Measurements from ENCODE around the gene PTPRN2. TPM values are rescaled to one million over a fixed set of nuclear protein-coding genes. Genes with fewer than 3 reads are reported as not detected.

Gene PTPRN2
- total RNA-seq, 1 experiment from 2014 or later, result 2.1 TPM

DNA sequence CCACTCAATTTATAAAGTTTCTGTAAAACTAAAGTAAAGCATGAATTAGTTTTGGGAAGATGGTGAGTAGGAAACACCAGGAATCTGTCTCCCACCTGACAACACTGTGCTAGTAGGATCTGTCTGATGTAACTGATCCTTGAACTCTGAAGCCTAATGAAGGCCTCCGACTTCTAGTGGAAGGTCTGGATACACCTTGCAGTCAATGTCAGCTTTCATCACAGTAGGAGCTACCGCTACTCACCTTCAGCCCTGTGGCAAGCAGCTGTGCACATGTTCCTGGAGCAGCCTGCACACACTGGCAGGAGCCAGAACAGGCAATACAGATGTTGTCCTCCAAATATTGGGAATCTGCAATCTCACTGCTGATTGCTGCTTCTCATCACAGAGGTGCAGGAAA lies 471.4 kb downstream of the PTPRN2 start:
- no peaks in the 10 kb centered on the region for H3K36me3 ChIP-seq (ENCODE audit: control insufficient read depth in 1 of 2, insufficient read depth in 2 of 2, low read length in 2 of 2)
- H3K27me3 ChIP-seq (ENCODE audit: insufficient read depth, low read length), result no peaks in the 10 kb centered on the region
- no peaks in the 10 kb centered on the region for H4K20me1 ChIP-seq (ENCODE audit: insufficient read depth)
- intact Hi-C loops (cut with micrococcal nuclease), result no loop called here
- H3K4me3 ChIP-seq (replicated peaks in 1 of 2; ENCODE audit: low read depth in 1 of 2, low read length in 2 of 2), result no peak overlapping the region
- H3K9ac ChIP-seq (ENCODE audit: low read length), result no peak overlapping the region
- ChIA-PET CTCF (no interaction called here), POLR2A (no interaction called here), RAD21 (ENCODE audit: low non-redundant PET in 1 of 2, low total read pairs in 2 of 2, uncharacterized antibody in 2 of 2, unreplicated experiment in 2 of 2) (no interaction called here)
- H3K27ac ChIP-seq (ENCODE audit: low read depth, low read length), result no peak overlapping the region
- H2AFZ ChIP-seq (ENCODE audit: low read depth, low read length, poor library complexity, severe bottlenecking), result no peak overlapping the region
- ATAC-seq (no peak), DNase-seq (ENCODE audit: low read depth, low spot score) (no peak)
- BruUV-seq (replicated peaks), result no TSS peak
- no peaks in the 10 kb centered on the region for H3K79me2 ChIP-seq (ENCODE audit: insufficient read depth, low read length)
- no peaks in the 10 kb centered on the region for H3K4me1 ChIP-seq (ENCODE audit: control insufficient read depth in 1 of 2, insufficient read depth in 2 of 2, low read length in 2 of 2)
- H3K9me2 ChIP-seq (ENCODE audit: insufficient read depth), result no peaks in the 10 kb centered on the region
- no peak for TF ChIP-seq TCF7L2 (IDR thresholded peaks at IDR 0.05; ENCODE audit: borderline replicate concordance, extremely low read depth, insufficient read depth, insufficient read length)
- TF ChIP-seq, protein P1, sequence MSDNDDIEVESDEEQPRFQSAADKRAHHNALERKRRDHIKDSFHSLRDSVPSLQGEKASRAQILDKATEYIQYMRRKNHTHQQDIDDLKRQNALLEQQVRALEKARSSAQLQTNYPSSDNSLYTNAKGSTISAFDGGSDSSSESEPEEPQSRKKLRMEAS (IDR thresholded peaks at IDR 0.05), result no peak
- TF ChIP-seq EZH2phosphoT487 (IDR thresholded peaks at IDR 0.05; ENCODE audit: borderline replicate concordance), result no peak
- no peak for TF ChIP-seq ZFX (IDR thresholded peaks at IDR 0.05)
- no peak for TF ChIP-seq ZBTB33 (IDR thresholded peaks at IDR 0.05; ENCODE audit: extremely low read depth, insufficient replicate concordance, low read length)
- TF ChIP-seq ELF1 (IDR thresholded peaks at IDR 0.05; ENCODE audit: borderline replicate concordance, low read depth), result no peak
- H3K4me2 ChIP-seq (ENCODE audit: low read length), result no peak overlapping the region
- 0 out of 4 replicates have a peak, but pooled peaks cover 0 to 11% of the 10 kb centered on the region in 2 experiments for H3K9me3 ChIP-seq (ENCODE audit: control insufficient read depth in 1 of 2, insufficient read depth in 1 of 2, low read depth in 1 of 2, low read length in 2 of 2)
